ENCODE measurements around the gene LENG8.
"Not testable (repeated sequence)": the region's sequence is repeated elsewhere in the genome, so short reads cannot be mapped to it uniquely, and the experiment has no call there.

GRCh38 chr19:54498451-54498772, 49.4 kb downstream of the LENG8 start:
- not testable (repeated sequence) for TF ChIP-seq CTCF (conservative IDR thresholded peaks at IDR 0.05; ENCODE audit: low read depth, low read length); MAFK (IDR thresholded peaks at IDR 0.05; ENCODE audit: low read depth, low read length); CHD1 (IDR thresholded peaks at IDR 0.05; ENCODE audit: low read depth, low read length); BHLHE40 (IDR thresholded peaks at IDR 0.05; ENCODE audit: low read depth, low read length); ELK1 (IDR thresholded peaks at IDR 0.05; ENCODE audit: borderline replicate concordance, low read depth, low read length)

Data from IMR-90 (cell line).